ENCODE data around the gene TOMM70. TPM values are rescaled to one million over a fixed set of nuclear protein-coding genes. Genes with fewer than 3 reads are reported as not detected.

Gene TOMM70
- total and polyA plus RNA-seq, 2 of the 8 experiments (the other 6 are each of a cell fraction or from before 2014, with no cell fraction given), result 10.9 to 52.1 TPM

DNA sequence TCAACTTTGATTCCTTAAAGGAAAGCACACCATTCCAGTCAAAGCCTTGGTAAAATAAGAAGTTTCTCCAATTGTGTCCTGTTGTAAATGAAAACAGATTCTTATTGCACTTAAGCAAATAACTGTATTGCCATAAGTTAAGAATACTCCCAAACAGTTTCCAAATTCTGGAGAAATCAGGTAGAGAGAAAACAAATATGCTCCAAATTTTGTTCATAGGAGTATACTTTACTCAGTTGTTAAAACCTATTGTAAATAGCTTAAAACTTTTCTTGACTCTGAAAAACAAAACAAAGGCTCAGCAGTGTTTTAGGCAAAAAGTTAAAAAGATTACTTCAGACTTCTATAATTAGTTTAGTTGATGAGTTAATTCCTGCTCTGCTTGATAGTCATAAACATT is 42.8 kb upstream of the TOMM70 start (continued):
- TF ChIP-seq, protein P1, sequence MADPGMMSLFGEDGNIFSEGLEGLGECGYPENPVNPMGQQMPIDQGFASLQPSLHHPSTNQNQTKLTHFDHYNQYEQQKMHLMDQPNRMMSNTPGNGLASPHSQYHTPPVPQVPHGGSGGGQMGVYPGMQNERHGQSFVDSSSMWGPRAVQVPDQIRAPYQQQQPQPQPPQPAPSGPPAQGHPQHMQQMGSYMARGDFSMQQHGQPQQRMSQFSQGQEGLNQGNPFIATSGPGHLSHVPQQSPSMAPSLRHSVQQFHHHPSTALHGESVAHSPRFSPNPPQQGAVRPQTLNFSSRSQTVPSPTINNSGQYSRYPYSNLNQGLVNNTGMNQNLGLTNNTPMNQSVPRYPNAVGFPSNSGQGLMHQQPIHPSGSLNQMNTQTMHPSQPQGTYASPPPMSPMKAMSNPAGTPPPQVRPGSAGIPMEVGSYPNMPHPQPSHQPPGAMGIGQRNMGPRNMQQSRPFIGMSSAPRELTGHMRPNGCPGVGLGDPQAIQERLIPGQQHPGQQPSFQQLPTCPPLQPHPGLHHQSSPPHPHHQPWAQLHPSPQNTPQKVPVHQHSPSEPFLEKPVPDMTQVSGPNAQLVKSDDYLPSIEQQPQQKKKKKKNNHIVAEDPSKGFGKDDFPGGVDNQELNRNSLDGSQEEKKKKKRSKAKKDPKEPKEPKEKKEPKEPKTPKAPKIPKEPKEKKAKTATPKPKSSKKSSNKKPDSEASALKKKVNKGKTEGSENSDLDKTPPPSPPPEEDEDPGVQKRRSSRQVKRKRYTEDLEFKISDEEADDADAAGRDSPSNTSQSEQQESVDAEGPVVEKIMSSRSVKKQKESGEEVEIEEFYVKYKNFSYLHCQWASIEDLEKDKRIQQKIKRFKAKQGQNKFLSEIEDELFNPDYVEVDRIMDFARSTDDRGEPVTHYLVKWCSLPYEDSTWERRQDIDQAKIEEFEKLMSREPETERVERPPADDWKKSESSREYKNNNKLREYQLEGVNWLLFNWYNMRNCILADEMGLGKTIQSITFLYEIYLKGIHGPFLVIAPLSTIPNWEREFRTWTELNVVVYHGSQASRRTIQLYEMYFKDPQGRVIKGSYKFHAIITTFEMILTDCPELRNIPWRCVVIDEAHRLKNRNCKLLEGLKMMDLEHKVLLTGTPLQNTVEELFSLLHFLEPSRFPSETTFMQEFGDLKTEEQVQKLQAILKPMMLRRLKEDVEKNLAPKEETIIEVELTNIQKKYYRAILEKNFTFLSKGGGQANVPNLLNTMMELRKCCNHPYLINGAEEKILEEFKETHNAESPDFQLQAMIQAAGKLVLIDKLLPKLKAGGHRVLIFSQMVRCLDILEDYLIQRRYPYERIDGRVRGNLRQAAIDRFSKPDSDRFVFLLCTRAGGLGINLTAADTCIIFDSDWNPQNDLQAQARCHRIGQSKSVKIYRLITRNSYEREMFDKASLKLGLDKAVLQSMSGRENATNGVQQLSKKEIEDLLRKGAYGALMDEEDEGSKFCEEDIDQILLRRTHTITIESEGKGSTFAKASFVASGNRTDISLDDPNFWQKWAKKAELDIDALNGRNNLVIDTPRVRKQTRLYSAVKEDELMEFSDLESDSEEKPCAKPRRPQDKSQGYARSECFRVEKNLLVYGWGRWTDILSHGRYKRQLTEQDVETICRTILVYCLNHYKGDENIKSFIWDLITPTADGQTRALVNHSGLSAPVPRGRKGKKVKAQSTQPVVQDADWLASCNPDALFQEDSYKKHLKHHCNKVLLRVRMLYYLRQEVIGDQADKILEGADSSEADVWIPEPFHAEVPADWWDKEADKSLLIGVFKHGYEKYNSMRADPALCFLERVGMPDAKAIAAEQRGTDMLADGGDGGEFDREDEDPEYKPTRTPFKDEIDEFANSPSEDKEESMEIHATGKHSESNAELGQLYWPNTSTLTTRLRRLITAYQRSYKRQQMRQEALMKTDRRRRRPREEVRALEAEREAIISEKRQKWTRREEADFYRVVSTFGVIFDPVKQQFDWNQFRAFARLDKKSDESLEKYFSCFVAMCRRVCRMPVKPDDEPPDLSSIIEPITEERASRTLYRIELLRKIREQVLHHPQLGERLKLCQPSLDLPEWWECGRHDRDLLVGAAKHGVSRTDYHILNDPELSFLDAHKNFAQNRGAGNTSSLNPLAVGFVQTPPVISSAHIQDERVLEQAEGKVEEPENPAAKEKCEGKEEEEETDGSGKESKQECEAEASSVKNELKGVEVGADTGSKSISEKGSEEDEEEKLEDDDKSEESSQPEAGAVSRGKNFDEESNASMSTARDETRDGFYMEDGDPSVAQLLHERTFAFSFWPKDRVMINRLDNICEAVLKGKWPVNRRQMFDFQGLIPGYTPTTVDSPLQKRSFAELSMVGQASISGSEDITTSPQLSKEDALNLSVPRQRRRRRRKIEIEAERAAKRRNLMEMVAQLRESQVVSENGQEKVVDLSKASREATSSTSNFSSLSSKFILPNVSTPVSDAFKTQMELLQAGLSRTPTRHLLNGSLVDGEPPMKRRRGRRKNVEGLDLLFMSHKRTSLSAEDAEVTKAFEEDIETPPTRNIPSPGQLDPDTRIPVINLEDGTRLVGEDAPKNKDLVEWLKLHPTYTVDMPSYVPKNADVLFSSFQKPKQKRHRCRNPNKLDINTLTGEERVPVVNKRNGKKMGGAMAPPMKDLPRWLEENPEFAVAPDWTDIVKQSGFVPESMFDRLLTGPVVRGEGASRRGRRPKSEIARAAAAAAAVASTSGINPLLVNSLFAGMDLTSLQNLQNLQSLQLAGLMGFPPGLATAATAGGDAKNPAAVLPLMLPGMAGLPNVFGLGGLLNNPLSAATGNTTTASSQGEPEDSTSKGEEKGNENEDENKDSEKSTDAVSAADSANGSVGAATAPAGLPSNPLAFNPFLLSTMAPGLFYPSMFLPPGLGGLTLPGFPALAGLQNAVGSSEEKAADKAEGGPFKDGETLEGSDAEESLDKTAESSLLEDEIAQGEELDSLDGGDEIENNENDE (IDR thresholded peaks at IDR 0.05; ENCODE audit: insufficient replicate concordance, low read length), result no peak
- TF ChIP-seq, protein P2, sequence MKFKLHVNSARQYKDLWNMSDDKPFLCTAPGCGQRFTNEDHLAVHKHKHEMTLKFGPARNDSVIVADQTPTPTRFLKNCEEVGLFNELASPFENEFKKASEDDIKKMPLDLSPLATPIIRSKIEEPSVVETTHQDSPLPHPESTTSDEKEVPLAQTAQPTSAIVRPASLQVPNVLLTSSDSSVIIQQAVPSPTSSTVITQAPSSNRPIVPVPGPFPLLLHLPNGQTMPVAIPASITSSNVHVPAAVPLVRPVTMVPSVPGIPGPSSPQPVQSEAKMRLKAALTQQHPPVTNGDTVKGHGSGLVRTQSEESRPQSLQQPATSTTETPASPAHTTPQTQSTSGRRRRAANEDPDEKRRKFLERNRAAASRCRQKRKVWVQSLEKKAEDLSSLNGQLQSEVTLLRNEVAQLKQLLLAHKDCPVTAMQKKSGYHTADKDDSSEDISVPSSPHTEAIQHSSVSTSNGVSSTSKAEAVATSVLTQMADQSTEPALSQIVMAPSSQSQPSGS (IDR thresholded peaks at IDR 0.05; ENCODE audit: low read length), result no peak
- TF ChIP-seq SIRT6 (IDR thresholded peaks at IDR 0.05; ENCODE audit: low read length) (no peak), JUND (IDR thresholded peaks at IDR 0.05; ENCODE audit: low read length) (no peak), CTBP2 (IDR thresholded peaks at IDR 0.05; ENCODE audit: borderline replicate concordance, insufficient read depth, insufficient read length, low read length) (no peak), YY1 (IDR thresholded peaks at IDR 0.05; ENCODE audit: low read depth, low read length) (no peak), POLR2A (IDR thresholded peaks at IDR 0.05; ENCODE audit: control extremely low read depth in 1 of 2, low read depth in 2 of 2, low read length in 2 of 2) (no peak), KDM1A (IDR thresholded peaks at IDR 0.05; ENCODE audit: borderline replicate concordance, low read length) (no peak)
- TF ChIP-seq, protein P3, sequence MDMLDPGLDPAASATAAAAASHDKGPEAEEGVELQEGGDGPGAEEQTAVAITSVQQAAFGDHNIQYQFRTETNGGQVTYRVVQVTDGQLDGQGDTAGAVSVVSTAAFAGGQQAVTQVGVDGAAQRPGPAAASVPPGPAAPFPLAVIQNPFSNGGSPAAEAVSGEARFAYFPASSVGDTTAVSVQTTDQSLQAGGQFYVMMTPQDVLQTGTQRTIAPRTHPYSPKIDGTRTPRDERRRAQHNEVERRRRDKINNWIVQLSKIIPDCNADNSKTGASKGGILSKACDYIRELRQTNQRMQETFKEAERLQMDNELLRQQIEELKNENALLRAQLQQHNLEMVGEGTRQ (IDR thresholded peaks at IDR 0.05; ENCODE audit: low read length), result no peak

Measured in H1 (cell line).